IMR-90 (cell line): ENCODE results near the gene ME3. TPM values are rescaled to one million over a fixed set of nuclear protein-coding genes. Genes with fewer than 3 reads are reported as not detected.
A peak's percentile ranks its signal among the peaks of the same experiment; 100 is the strongest.

Experiments
- ATAC-seq: fragments of 200-7000 bp; cut with Tn5 transposase; 2 replicates; pipeline ENCODE4 v1.9.1; 2020; ENCODE audit warnings: low read depth, mild to moderate bottlenecking, moderate library complexity
- BruUV-seq: library from RNA; stranded (reverse); fragments of 400-500 nt; replicated peaks from 2 replicates; lab custom pipeline; 2021; lab: Mats Ljungman, UMichigan
- CTCF ChIA-PET: fragments of 300-600 bp; formaldehyde crosslinking; extraction: SDS; loops from one replicate; lab custom pipeline; 2021; ENCODE audit warnings: antibody characterized with exemption; lab: Yijun Ruan, JAX
- POLR2A ChIA-PET: fragments of 300-600 bp; sonication (Branson Sonifier 250); formaldehyde crosslinking; loops from one replicate; lab custom pipeline; 2022; ENCODE audit warnings: antibody characterized with exemption; ENCODE audit not compliant: unreplicated experiment; lab: Charles Lee
- DNase-seq: peaks from one replicate; pipeline ENCODE4 v3.0.0; 2013
- H2AFZ ChIP-seq: replicated peaks from 2 replicates; pipeline ENCODE3; 2013; ENCODE audit warnings: low read length, mild to moderate bottlenecking; ENCODE audit not compliant: poor library complexity
- H2AK5ac ChIP-seq: 2 replicates; pipeline ENCODE4 v1.6.1; 2013; ENCODE audit warnings: low read depth, low read length, inconsistent platforms
- H2AK9ac ChIP-seq: replicated peaks from 2 replicates; pipeline ENCODE3; 2013; ENCODE audit warnings: mild to moderate bottlenecking, low read depth, low read length, moderate library complexity; ENCODE audit not compliant: poor library complexity
- H2BK120ac ChIP-seq: 2 replicates; pipeline ENCODE4 v1.6.1; 2013; ENCODE audit warnings: low read depth, low read length, inconsistent platforms
- H2BK15ac ChIP-seq: 3 replicates; pipeline ENCODE4 v1.6.1; 2013; ENCODE audit warnings: low read depth, low read length, inconsistent platforms
- H2BK20ac ChIP-seq: 2 replicates; pipeline ENCODE4 v1.6.1; 2013; ENCODE audit warnings: low read depth, mild to moderate bottlenecking, inconsistent platforms, low read length, moderate library complexity
- H2BK5ac ChIP-seq: 2 replicates; pipeline ENCODE4 v1.6.1; 2013; ENCODE audit warnings: mild to moderate bottlenecking, low read depth, low read length, inconsistent platforms; ENCODE audit not compliant: poor library complexity, severe bottlenecking
- H3K14ac ChIP-seq: replicated peaks from 2 replicates; pipeline ENCODE4 v1.6.1; 2013; ENCODE audit warnings: low read depth, low read length, inconsistent platforms
- H3K18ac ChIP-seq: 2 replicates; pipeline ENCODE4 v1.6.1; 2013; ENCODE audit warnings: low read depth, low read length, control low read depth
- H3K23ac ChIP-seq: 2 replicates; pipeline ENCODE4 v1.6.1; 2013; ENCODE audit warnings: low read depth, low read length, inconsistent platforms
- H3K27ac ChIP-seq: 2 replicates; pipeline ENCODE4 v1.5.1; 2013; ENCODE audit warnings: mild to moderate bottlenecking, control low read depth, low read length; ENCODE audit not compliant: insufficient read depth
- H3K27me3 ChIP-seq: 2 replicates; pipeline ENCODE4 v1.6.1; 2013; ENCODE audit warnings: low read length; ENCODE audit not compliant: control insufficient read depth, insufficient read depth
- H3K36me3 ChIP-seq: 2 replicates; pipeline ENCODE4 v1.6.1; 2013; ENCODE audit warnings: low read length, mixed read lengths; ENCODE audit not compliant: control insufficient read depth, insufficient read depth
- H3K4ac ChIP-seq: 2 replicates; pipeline ENCODE4 v1.6.1; 2013; ENCODE audit warnings: low read depth, low read length, inconsistent platforms
- H3K4me1 ChIP-seq: 2 replicates; pipeline ENCODE4 v1.6.1; 2013; ENCODE audit warnings: low read length, mixed read lengths; ENCODE audit not compliant: control insufficient read depth, insufficient read depth
- H3K4me2 ChIP-seq: 2 replicates; pipeline ENCODE4 v1.6.1; 2013; ENCODE audit warnings: low read depth, mild to moderate bottlenecking, control low read depth, low read length, moderate library complexity
- H3K4me3 ChIP-seq: 2 replicates; pipeline ENCODE4 v1.5.1; 2013; ENCODE audit warnings: low read depth, mild to moderate bottlenecking, control low read depth, low read length, moderate library complexity; ENCODE audit not compliant: insufficient read depth
- H3K56ac ChIP-seq: 2 replicates; pipeline ENCODE4 v1.6.1; 2013; ENCODE audit warnings: low read length, inconsistent platforms; ENCODE audit not compliant: insufficient read depth; ENCODE audit errors: extremely low read depth
- H3K79me1 ChIP-seq, 2 experiments: 2 replicates each; pipeline ENCODE4 v1.6.1; 2013; ENCODE audit warnings: low read length in 2 of 2, inconsistent platforms in 1 of 2, low read depth in 1 of 2
- H3K9ac ChIP-seq: 2 replicates; pipeline ENCODE4 v1.6.1; 2013; ENCODE audit warnings: low read depth, low read length, control low read depth
- H3K9me1 ChIP-seq: 2 replicates; pipeline ENCODE4 v1.6.1; 2013; ENCODE audit warnings: low read length, inconsistent platforms; ENCODE audit not compliant: insufficient read depth
- H3K9me3 ChIP-seq: 2 replicates; pipeline ENCODE4 v1.6.1; 2013; ENCODE audit warnings: low read length; ENCODE audit not compliant: control insufficient read depth, insufficient read depth
- H4K20me1 ChIP-seq: 2 replicates; pipeline ENCODE4 v1.6.1; 2013; ENCODE audit warnings: low read length, inconsistent platforms; ENCODE audit not compliant: insufficient read depth
- H4K5ac ChIP-seq: 2 replicates; pipeline ENCODE4 v1.6.1; 2013; ENCODE audit warnings: mild to moderate bottlenecking, low read depth, low read length, control low read depth
- H4K8ac ChIP-seq, 2 experiments: 2 replicates each; pipeline ENCODE4 v1.6.1; 2013; ENCODE audit warnings: low read depth in 2 of 2, low read length in 2 of 2, control low read depth in 1 of 2, inconsistent platforms in 1 of 2
- H4K91ac ChIP-seq: 2 replicates; pipeline ENCODE4 v1.6.1; 2013; ENCODE audit warnings: low read depth, low read length, inconsistent platforms; ENCODE audit not compliant: insufficient read depth
- NFE2L2 ChIP-seq: fragments of 150-350 bp; IDR thresholded peaks from 2 replicates; pipeline ENCODE4 v1.6.1; 2016; ENCODE audit warnings: low read depth, mild to moderate bottlenecking, low read length
- WGBS, 2 experiments: methylation state at CpG; one replicate each; pipeline versions ENCODE4 v1.1.5 to v1.1.7; 2013; ENCODE audit warnings: missing lambda C conversion rate in 2 of 2; ENCODE audit not compliant: insufficient read length in 1 of 2; ENCODE audit errors: extremely low coverage in 2 of 2; 5-methylcytosine and 5-hydroxymethylcytosine counted together
- dilution Hi-C: fragments of 300-500 bp; cut with HindIII; formaldehyde crosslinking; loops from one replicate; pipeline ENCODE4 v1.14.3; 2018; ENCODE audit warnings: low sequenced_read_pairs; ENCODE audit not compliant: unreplicated experiment
- in situ Hi-C: fragments of 300-500 bp; cut with MboI; formaldehyde crosslinking; loops from 3 replicates; pipeline ENCODE4 v1.14.3; 2019; ENCODE audit warnings: low sequenced_read_pairs, inconsistent platforms, mixed read lengths
- intact Hi-C: fragments of 100-400 bp; cut with micrococcal nuclease; formaldehyde crosslinking; loops from 2 replicates; pipeline ENCODE4 v1.10.0; 2022
- polyA plus RNA-seq, 3 experiments: library from polyadenylated mRNA; depleted of rRNA; stranded (reverse); fragments of >200 nt; gene quantifications; 2 replicates each; pipeline ENCODE4 v1.2.3, GENCODE V29; 2012; ENCODE audit warnings: low replicate concordance in 1 of 3
- total RNA-seq: library from RNA; depleted of rRNA; stranded (reverse); fragments of >200 nt; gene quantifications from 2 replicates; pipeline ENCODE4 v1.2.3, GENCODE V29; 2012
- TF ChIP-seq, protein P1 (sequence below): fragments of 150-350 bp; IDR thresholded peaks from 2 replicates; pipeline ENCODE4 v1.6.1; 2017; ENCODE audit warnings: mild to moderate bottlenecking, antibody characterized with exemption, low read length, low read depth

The ME3 gene
- total and polyA plus RNA-seq, 2 of the 4 experiments (the other 2 are of a cell fraction): 7.8 to 9.0 TPM

GRCh38 chr11:86438685-86439084, 233.7 kb downstream of the ME3 start:
- H2BK120ac ChIP-seq: no peak overlapping the region
- WGBS, 2 experiments: no CpG with 5 or more reads among the region's 1 CpG
- H2BK15ac ChIP-seq: no peak overlapping the region
- no peaks in the 10 kb centered on the region for H3K27me3 ChIP-seq
- H3K23ac ChIP-seq: no peak overlapping the region
- H4K5ac ChIP-seq: no peak overlapping the region
- no peak overlapping the region for H2AFZ ChIP-seq
- dilution Hi-C loops (no loop called here), in situ Hi-C loops (loop anchor here (25.0 kb wide), 1 partner anchor 849 kb away; no protein-coding TSS in a partner anchor), intact Hi-C loops (no loop called here)
- no peak for ATAC-seq
- TF ChIP-seq, protein P1, sequence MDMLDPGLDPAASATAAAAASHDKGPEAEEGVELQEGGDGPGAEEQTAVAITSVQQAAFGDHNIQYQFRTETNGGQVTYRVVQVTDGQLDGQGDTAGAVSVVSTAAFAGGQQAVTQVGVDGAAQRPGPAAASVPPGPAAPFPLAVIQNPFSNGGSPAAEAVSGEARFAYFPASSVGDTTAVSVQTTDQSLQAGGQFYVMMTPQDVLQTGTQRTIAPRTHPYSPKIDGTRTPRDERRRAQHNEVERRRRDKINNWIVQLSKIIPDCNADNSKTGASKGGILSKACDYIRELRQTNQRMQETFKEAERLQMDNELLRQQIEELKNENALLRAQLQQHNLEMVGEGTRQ: no peak
- peak; percentile 33; the same call in 1 of the 2 replicates for TF ChIP-seq NFE2L2
- no peak overlapping the region for H3K18ac ChIP-seq
- H3K27ac ChIP-seq: no peak overlapping the region
- no TSS peak for BruUV-seq
- 0 out of 2 replicates have a peak, but pooled peaks cover 4% of the 10 kb centered on the region for H3K9me1 ChIP-seq
- H2BK20ac ChIP-seq: no peak overlapping the region
- ChIA-PET POLR2A (no interaction called here), CTCF (no interaction called here)
- no peak overlapping the region for H3K9ac ChIP-seq
- no peak overlapping the region for H3K14ac ChIP-seq
- no peak overlapping the region for H3K4me3 ChIP-seq
- H3K9me3 ChIP-seq: no peaks in the 10 kb centered on the region
- no peak overlapping the region for H3K4me2 ChIP-seq
- H3K79me1 ChIP-seq: no peaks in the 10 kb centered on the region
- H2AK9ac ChIP-seq: no peak overlapping the region
- no peak overlapping the region for H3K56ac ChIP-seq
- H3K4ac ChIP-seq: no peak overlapping the region
- H4K8ac ChIP-seq: no peak overlapping the region
- H3K36me3 ChIP-seq: no peaks in the 10 kb centered on the region
- no peaks in the 10 kb centered on the region for H4K20me1 ChIP-seq
- H2BK5ac ChIP-seq: no peak overlapping the region
- peak; percentile 75 for DNase-seq
- H2AK5ac ChIP-seq: no peak overlapping the region
- peaks cover 10% of the 10 kb centered on the region; the same call in 1 of the 2 replicates for H3K4me1 ChIP-seq
- H4K91ac ChIP-seq: no peak overlapping the region
